ENCODE measurements around the gene ZBTB40. TPM values are rescaled to one million over a fixed set of nuclear protein-coding genes. Genes with fewer than 3 reads are reported as not detected.

The ZBTB40 gene, protein sequence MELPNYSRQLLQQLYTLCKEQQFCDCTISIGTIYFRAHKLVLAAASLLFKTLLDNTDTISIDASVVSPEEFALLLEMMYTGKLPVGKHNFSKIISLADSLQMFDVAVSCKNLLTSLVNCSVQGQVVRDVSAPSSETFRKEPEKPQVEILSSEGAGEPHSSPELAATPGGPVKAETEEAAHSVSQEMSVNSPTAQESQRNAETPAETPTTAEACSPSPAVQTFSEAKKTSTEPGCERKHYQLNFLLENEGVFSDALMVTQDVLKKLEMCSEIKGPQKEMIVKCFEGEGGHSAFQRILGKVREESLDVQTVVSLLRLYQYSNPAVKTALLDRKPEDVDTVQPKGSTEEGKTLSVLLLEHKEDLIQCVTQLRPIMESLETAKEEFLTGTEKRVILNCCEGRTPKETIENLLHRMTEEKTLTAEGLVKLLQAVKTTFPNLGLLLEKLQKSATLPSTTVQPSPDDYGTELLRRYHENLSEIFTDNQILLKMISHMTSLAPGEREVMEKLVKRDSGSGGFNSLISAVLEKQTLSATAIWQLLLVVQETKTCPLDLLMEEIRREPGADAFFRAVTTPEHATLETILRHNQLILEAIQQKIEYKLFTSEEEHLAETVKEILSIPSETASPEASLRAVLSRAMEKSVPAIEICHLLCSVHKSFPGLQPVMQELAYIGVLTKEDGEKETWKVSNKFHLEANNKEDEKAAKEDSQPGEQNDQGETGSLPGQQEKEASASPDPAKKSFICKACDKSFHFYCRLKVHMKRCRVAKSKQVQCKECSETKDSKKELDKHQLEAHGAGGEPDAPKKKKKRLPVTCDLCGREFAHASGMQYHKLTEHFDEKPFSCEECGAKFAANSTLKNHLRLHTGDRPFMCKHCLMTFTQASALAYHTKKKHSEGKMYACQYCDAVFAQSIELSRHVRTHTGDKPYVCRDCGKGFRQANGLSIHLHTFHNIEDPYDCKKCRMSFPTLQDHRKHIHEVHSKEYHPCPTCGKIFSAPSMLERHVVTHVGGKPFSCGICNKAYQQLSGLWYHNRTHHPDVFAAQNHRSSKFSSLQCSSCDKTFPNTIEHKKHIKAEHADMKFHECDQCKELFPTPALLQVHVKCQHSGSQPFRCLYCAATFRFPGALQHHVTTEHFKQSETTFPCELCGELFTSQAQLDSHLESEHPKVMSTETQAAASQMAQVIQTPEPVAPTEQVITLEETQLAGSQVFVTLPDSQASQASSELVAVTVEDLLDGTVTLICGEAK
- 9.1 TPM for polyA plus RNA-seq (2012; ENCODE audit: insufficient read length, low read depth)

GRCh38 chr1:22451702-22452480 is at the start of gene ZBTB40:
Gene ZBTB40, plus strand, starts transcription at chr1:22451851. Its CDS starts 38,098 bp downstream, at chr1:22489949.
- TF ChIP-seq SIN3A (IDR thresholded peaks at IDR 0.05; ENCODE audit: borderline replicate concordance, insufficient read depth, low read length): peak; percentile 94
- TF ChIP-seq REST (IDR thresholded peaks at IDR 0.05; ENCODE audit: insufficient read depth in 1 of 2, low read depth in 2 of 2, low read length in 2 of 2): no peak
- peak; percentile 68; the same call in 1 of the 2 replicates for TF ChIP-seq TAF1 (IDR thresholded peaks at IDR 0.05; ENCODE audit: borderline replicate concordance, insufficient read depth, low read length)
- TF ChIP-seq POLR2AphosphoS5 (IDR thresholded peaks at IDR 0.05; ENCODE audit: low read depth, low read length): peak; percentile 56; the same call in 1 of the 2 replicates
- peak; percentile 27 for TF ChIP-seq FOXP2 (optimal IDR thresholded peaks at IDR 0.05; ENCODE audit: borderline replicate concordance, extremely low read depth, extremely low read length, insufficient read depth)

DNA sequence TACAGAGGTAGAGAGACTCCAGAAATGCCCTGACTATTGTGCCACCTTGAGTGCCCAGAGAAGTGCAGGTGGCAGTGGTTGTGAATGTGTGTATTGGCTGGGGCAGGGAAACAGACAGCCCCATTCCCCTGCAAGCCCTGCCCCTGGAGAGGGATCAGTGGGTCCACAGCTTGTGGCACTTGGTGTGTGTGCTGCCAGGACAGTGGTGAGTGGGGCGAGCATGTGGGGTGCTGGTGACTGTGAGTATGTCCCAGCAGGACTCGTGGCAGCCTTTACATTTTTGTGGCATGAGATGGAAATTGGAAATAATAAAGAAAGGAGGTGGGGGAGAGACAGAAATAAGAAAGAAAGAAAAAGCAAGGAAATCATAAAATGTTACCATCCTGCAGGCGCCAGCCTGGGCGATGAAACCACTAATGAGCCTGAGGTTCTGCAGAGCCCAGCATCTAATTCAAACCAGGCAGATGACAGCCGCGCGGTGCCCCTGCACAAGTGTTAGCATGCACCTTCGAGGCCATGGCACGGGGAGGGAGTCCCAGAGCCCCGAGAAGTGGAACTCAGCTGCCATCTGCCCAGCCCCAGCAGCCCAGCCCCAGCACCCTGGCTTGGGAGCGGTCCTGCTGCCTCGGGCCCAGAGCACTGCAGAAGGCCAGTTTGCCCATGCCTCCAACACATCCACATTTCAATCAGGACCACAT is 49.1 kb upstream of the ZBTB40 start:
- TF ChIP-seq FOXP2 (optimal IDR thresholded peaks at IDR 0.05; ENCODE audit: borderline replicate concordance, extremely low read depth, extremely low read length, insufficient read depth): no peak
- TF ChIP-seq REST (IDR thresholded peaks at IDR 0.05; ENCODE audit: insufficient read depth in 1 of 2, low read depth in 2 of 2, low read length in 2 of 2): no peak
- TF ChIP-seq POLR2AphosphoS5 (IDR thresholded peaks at IDR 0.05; ENCODE audit: low read depth, low read length): no peak
- no peak for TF ChIP-seq SIN3A (IDR thresholded peaks at IDR 0.05; ENCODE audit: borderline replicate concordance, insufficient read depth, low read length)
- TF ChIP-seq TAF1 (IDR thresholded peaks at IDR 0.05; ENCODE audit: borderline replicate concordance, insufficient read depth, low read length): no peak

GRCh38 chr1:22404486-22404885 is 47.2 kb upstream of the ZBTB40 start:
- no peak for TF ChIP-seq POLR2AphosphoS5 (IDR thresholded peaks at IDR 0.05; ENCODE audit: low read depth, low read length)
- TF ChIP-seq REST (IDR thresholded peaks at IDR 0.05; ENCODE audit: insufficient read depth in 1 of 2, low read depth in 2 of 2, low read length in 2 of 2): no peak
- TF ChIP-seq TAF1 (IDR thresholded peaks at IDR 0.05; ENCODE audit: borderline replicate concordance, insufficient read depth, low read length): no peak
- no peak for TF ChIP-seq SIN3A (IDR thresholded peaks at IDR 0.05; ENCODE audit: borderline replicate concordance, insufficient read depth, low read length)
- TF ChIP-seq FOXP2 (optimal IDR thresholded peaks at IDR 0.05; ENCODE audit: borderline replicate concordance, extremely low read depth, extremely low read length, insufficient read depth): no peak

Data from PFSK-1 (cell line).